ES-I3 (cell line): Measurements from ENCODE around the gene TNFRSF14.

Experiments
- H3K36me3 ChIP-seq: 2 replicates; pipeline ENCODE4 v1.6.1; 2013; ENCODE audit warnings: mild to moderate bottlenecking, low read length, control low read depth, moderate library complexity; ENCODE audit not compliant: insufficient read depth
- H3K4me1 ChIP-seq: 2 replicates; pipeline ENCODE4 v1.6.1; 2013; ENCODE audit warnings: mild to moderate bottlenecking, control low read depth, low read length; ENCODE audit not compliant: insufficient read depth
- H3K9ac ChIP-seq: 2 replicates; pipeline ENCODE4 v1.6.1; 2013; ENCODE audit warnings: low read depth, mild to moderate bottlenecking, low read length, moderate library complexity
- H3K9me3 ChIP-seq: 2 replicates; pipeline ENCODE4 v1.6.1; 2013; ENCODE audit warnings: mild to moderate bottlenecking, low read length, moderate library complexity; ENCODE audit not compliant: control insufficient read depth, insufficient read depth

The TNFRSF14 gene

DNA sequence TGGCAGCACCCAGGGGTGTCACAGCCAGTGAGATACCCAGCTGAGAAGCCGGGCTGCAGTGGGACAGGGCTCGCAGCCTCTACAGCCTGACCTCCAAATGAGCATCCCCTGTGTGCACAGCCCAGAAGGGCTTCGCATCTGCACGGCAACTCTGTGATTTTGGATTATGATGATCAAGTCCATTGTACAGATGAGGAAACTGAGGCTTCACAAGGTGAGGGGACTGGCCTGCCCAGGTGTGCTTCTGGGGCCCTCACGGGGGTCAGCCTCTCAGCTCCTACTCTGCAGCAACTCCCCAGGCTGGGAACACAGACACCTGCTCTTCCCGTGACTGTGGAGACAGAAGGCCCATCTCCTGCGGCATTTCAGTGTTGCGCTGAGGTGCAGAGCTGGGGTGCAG lies 17.3 kb upstream of the TNFRSF14 start:
- Histone ChIP-seq H3K36me3 (no peaks in the 10 kb centered on the region), H3K9me3 (no peaks in the 10 kb centered on the region), H3K4me1 (peaks cover 22% of the 10 kb centered on the region; the same call in 1 of the 2 replicates), H3K9ac (no peak overlapping the region)

DNA sequence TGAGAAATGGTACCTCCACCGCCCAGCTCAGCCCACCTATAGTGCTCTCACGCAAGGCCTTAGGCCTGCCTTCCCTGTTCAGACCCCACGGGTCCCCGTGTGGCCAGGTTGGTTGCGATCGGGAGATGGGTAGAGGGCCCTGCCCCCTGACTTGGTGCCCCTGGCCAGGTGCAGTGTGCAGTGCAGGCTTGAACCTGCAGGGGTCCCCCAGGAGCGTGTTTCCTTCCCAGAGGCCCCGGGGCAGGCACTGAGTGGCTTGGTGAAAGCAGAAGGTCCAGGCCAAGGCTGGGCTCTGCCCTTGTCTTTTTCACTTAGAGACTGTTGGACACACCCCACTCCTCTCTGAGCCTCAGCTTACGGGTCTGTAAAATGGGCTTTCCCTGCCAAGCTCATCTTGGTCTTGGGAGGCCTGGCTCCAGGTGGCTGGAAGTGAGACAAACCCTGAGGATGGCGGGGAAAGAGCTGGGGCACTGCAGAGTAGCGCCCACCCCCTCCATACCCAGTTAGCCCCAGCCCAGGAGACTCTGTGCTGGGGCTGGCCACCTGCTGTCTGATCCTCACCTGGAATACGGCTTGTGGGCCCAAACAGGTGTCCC lies 16.8 kb upstream of the TNFRSF14 start:
- H3K36me3 ChIP-seq = no peaks in the 10 kb centered on the region
- H3K9ac ChIP-seq = no peak overlapping the region
- H3K4me1 ChIP-seq = peaks cover 22% of the 10 kb centered on the region; the same call in 1 of the 2 replicates
- H3K9me3 ChIP-seq = no peaks in the 10 kb centered on the region

DNA sequence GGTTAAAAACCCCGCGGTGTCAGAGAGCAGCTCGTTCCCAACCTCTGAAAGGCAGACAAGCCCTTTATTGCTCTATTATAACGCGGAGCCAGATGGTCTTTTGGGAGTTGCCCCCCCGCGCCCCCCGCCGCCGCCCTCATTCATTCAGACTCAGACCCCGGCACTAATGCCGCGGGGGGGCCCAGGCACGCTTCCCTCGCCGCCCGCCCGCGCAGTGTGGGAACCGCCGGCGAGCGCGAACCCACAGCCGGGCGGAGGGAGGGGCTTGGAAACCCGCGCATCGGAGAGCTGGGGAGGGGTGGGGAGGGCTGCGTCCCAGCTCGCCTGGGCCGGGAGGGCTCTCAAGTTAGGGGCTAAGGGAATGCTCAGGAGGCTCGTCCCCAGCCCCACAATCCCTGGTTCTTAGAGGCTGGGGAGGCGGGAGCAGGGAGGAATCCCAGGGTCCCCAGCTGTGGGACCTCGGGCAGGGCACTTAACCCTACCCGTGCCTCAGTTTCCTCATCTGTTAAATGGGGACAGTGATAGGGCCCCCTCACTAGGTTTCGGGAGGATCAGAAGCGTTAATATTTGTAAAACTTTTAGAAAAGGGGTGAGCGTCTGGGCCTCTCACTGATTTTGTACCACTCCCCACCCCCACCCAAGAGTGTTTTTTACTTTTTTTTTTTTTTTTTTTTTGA lies 15.2 kb upstream of the TNFRSF14 start:
- Histone ChIP-seq H3K9me3 (no peaks in the 10 kb centered on the region), H3K4me1 (peaks cover 19% of the 10 kb centered on the region; the same call in 1 of the 2 replicates), H3K9ac (peak overlapping the region; percentile 26; the same call in 1 of the 2 replicates), H3K36me3 (no peaks in the 10 kb centered on the region)

DNA sequence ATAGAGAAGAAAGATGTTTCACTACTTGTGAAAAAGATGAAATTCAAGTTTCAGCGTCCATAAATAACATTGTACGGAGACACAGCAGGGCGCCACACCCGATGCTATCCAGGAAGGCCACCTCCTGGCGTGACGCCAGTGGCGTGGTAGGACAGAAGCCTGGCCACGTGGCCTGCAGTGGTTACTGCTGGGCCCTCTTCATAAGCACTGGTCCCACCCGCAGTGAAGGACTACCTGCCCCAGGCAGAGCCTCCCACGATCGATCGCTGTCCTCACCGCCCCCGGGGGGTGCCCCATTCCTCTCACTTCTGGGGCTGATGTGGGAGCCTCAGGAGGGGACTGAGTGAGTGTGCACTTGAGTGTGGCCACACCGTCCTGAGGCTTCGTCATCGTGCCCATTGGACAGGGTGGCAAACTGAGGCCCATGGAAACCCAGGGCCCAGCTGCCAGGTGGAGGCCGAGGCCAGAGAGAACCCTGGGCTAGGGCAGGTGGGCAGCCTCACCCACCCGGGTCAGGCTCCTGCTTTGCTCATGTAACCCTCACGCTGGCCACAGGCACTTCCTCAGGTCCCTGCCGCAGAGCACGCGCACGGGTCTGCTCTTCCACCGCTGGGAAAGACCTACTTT lies 14.4 kb upstream of the TNFRSF14 start:
- Histone ChIP-seq H3K9me3 (no peaks in the 10 kb centered on the region), H3K9ac (no peak overlapping the region), H3K36me3 (no peaks in the 10 kb centered on the region), H3K4me1 (peaks cover 19% of the 10 kb centered on the region; the same call in 1 of the 2 replicates)

DNA sequence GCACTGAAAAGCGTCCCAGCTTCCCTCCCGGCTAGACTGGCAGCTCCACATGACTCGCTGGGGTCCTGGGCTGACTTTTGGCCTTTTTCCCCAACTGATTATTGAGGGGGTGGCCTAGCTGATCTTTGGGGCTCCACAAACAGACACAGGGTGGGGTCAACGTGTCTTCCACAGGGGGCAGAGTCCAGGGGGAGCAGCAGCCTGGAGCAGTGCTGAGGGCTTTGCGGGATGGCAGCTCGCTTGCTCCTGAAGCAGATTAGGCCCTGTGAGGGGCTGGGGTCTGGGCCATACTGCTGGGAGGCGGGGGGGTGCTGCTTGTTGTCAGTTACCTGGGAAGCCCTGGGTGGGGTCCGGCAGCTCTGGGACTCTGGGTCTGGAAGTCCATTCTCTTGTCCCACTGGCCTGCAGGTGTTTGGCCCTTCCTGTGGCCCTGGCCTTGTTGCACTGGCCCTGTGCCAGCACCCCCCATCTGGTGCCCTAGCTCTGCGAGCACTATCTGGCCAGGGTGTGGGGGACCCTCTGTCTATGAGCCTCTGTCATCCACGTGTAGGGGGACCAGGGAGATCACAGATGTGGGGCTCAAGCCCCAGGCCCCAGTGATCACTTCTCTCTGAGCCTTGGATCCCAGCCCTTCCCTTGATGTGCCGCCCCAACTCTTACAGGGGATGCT lies 13.8 kb upstream of the TNFRSF14 start:
- Histone ChIP-seq H3K4me1 (peaks cover 19% of the 10 kb centered on the region; the same call in 1 of the 2 replicates), H3K9ac (no peak overlapping the region), H3K36me3 (no peaks in the 10 kb centered on the region), H3K9me3 (no peaks in the 10 kb centered on the region)

DNA sequence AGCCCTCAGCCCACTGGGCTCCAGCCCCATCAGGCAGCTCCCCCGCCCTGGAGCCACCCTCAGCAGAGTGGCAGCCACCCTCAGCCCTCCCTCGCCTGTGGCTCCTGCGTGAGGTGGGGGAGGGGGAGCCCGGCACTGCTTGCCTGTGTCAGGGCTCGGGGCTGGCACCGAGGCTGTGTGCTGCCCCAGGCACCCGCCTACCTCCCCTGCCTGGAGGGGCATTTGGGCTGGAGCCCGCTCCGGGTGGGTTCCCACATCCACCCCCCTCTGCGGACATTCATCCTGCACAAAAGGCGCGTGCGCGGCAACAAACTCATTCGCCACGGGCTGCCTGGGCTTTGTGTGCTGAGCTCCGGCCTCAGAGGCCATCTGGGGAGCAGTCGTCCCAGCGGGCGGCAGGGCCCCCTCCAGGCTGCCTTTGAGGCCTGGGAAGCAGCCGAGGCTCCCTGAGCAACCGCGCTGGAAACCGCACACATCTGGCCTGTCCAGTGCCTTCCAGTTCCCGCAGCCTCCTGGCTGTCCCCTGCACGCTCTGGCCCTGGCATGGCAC lies 12.6 kb upstream of the TNFRSF14 start:
- H3K36me3 ChIP-seq = no peaks in the 10 kb centered on the region
- no peak overlapping the region for H3K9ac ChIP-seq
- no peaks in the 10 kb centered on the region for H3K9me3 ChIP-seq
- peaks cover 22% of the 10 kb centered on the region; the same call in 1 of the 2 replicates for H3K4me1 ChIP-seq

DNA sequence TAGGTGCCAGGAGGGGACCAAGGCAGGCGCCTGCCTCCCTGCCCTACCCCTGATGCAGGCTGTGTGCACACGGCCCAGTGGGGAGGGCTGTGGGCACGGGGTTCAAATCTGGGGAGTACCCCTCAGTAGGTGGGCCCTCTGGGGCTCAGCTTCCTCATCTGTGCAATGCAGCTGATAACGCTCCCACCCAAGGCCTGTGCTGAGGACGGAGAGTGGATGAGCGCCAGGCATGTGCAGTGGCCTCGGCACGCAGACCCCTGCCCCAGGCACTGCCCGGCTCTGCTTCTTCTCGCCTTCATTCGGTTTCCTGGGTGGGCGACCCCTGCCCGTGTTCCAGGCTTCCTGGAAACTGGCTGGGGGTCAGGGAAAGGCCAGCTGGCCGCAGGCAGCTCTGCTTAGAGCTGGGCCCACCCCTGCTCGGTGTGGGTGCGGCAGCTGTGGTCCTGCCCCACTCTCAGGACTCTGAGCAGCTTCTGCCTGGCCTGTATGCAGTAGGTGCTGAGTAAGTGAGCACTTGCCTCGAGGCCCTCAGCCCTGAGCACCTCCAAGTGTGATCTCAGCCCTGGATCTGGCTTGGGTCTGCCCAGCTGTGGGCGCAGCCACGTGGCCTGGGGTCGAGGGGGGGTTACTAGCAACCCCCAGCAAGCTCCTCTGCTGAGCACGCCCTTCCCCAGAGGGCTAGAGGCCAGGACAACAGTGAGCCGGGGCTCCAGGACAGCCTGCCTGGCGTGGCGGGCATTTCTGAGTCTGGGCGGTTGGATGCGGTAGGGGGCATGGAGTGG lies 11.9 kb upstream of the TNFRSF14 start:
- Histone ChIP-seq H3K9ac (no peak overlapping the region), H3K4me1 (peaks cover 26% of the 10 kb centered on the region; the same call in 1 of the 2 replicates), H3K36me3 (no peaks in the 10 kb centered on the region), H3K9me3 (no peaks in the 10 kb centered on the region)

DNA sequence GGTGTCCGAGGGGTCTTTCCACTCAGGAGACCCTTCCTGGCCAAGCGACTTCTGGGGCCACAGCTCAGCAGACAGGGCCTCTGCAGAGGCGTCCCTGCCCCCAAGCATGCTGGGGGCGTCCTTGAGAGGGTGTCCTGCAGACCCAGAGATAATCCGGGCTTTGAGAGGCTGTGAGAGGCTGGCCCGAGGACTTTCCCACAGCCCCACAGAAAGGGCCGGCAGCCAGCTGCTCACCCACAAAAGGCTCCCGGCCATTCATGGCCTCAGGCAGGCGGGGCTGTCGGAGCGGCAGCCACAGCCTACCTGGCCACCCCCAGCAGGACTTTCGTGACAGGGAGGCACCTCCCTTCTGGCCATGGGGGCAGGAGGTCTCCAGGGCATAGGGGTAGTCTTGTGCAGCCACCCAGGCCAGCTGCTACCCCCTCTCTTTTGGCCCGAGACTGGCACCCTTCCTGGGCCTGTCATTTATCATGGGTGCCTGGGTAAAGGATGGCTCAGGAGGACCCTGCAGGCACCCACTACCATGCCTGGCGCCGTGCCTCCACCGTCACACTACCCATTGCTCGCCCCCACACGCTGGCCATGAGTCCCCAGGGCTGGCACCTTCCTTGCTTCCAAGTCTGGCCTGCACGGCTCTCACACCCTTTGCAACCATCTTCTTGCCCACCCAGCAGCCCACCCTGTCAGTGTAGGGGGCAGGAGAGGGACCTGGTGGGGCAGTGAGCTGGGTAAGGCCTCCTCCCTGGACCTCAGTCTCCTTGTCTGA lies 11.1 kb upstream of the TNFRSF14 start:
- H3K4me1 ChIP-seq = peaks cover 27% of the 10 kb centered on the region; the same call in 1 of the 2 replicates
- no peaks in the 10 kb centered on the region for H3K9me3 ChIP-seq
- no peak overlapping the region for H3K9ac ChIP-seq
- no peaks in the 10 kb centered on the region for H3K36me3 ChIP-seq

DNA sequence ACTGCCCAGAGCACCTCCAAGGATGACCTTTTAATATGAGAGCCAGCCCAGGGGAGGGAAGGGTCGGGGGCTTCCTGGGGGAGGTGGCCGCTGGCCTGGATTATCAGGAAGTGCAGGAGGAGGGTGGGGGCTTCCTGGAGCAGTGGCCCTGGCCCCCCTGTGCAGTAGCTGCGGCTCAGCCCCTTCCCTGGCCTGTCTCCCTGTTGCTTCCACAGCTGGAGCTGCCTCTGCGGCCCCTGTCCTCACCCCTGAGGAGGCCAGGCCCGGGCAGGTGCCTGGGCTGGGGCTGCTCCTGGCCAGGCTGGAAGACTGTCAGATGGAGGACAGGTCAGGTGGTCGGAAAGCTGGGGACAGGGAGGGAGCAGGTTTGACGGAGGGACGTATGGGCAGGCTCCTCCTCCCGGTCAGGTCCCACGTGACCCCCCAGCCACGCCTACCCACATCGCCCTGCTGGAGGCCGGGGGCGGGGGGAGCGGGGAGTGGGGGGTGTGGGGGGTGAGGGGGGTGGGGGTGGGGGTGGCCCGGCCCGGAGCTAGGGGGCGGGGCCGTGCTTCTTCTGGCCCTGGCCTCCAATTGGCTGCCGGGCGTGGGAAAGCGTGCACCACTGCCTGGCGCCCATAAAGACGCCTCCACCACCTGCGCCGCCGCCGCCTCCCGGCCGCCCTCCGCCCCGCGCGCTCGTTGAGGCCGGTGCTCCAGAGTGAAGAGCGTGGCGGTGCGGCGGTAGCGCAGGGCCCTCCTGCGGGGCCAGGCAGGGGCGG lies 10.2 kb upstream of the TNFRSF14 start:
- peaks cover 27% of the 10 kb centered on the region; the same call in 1 of the 2 replicates for H3K4me1 ChIP-seq
- H3K36me3 ChIP-seq = no peaks in the 10 kb centered on the region
- peak overlapping the region; percentile 86 for H3K9ac ChIP-seq
- H3K9me3 ChIP-seq = no peaks in the 10 kb centered on the region

DNA sequence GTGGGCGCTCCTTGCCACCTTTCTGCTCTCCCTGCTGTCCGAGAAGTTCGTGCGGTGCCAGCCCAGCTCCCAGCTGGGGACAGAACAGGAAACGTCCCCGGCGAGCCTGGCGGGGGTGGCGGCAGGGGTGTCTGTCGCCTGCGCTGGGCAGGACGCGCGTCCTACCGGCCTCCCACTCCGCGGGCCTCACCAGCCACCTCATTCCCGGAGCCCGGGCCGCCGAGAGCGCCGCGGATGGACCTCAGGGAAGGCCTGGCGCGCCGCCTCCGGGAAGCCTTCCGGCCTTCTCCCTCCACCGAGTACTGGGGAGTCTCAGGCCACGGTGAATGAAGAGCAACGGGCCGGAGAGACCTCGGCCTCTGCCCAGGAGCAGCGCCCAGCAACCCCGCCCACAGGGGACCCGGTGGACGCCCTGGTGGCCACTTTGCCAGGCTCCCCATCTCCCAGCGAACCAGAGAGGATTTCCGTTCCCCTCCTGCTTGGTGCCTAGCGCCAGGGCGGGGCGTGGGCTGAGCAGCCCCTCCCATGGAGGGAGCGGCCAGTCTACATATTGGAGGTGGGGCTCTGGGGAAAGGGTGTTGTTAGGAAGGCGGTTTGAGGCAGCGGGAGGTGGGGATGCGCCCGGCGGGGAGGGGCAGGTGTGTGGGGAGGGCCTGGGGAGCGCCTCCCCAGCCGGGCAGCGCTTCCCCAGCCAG lies 9.5 kb upstream of the TNFRSF14 start:
- H3K4me1 ChIP-seq = peaks cover 27% of the 10 kb centered on the region; the same call in 1 of the 2 replicates
- H3K9me3 ChIP-seq = no peaks in the 10 kb centered on the region
- H3K9ac ChIP-seq = peak overlapping the region; percentile 86
- no peaks in the 10 kb centered on the region for H3K36me3 ChIP-seq

DNA sequence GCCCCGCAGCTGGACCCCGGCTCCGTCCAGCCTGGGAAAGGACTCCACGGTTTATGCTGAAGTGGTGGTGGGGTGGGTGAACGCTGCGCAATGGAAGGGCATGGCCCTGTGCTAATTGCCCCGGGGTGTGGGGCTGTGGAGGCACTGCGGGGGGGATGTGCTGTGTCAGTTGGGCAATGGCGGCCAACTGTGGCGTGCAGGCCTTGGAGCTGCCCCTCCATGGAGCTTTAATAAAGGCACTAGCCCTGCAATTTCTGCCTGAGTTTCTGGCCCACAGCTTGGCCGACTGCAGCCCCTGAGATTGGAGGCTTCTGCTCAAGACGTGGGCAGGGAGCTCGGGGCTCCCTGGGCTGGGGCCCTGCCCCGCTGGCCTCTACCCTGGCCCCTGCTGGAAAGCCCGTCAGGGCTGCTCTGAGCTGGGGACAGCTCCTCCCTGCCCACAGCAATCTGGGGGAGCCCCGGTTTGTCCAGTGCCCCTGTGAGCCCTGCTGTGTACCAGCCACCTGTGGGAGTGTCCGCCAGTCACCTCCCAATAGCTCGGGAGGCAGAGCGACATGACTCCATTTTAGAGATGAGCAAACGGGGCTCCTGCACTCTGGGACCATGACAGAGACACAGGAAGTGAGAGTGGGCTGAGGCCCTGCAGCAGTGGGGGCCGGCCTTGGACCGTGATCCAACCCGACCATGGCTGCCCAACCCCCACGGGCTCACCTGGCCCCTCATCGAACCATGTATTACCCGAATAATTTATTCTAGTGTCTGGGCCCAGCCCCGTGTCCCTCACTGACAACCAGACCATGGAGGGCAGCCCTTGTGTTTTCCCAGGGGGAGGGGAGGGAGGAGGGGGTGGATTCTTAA lies 8.7 kb upstream of the TNFRSF14 start:
- H3K9ac ChIP-seq = peak overlapping the region; percentile 86; the same call in 1 of the 2 replicates
- peaks cover 27% of the 10 kb centered on the region; the same call in 1 of the 2 replicates for H3K4me1 ChIP-seq
- no peaks in the 10 kb centered on the region for H3K9me3 ChIP-seq
- H3K36me3 ChIP-seq = no peaks in the 10 kb centered on the region
